Mucosa of rectum (tissue), 2 donors: ENCODE data around the gene KREMEN1.

Source experiments
- H3K27ac ChIP-seq, 2 donors: one replicate each; pipeline ENCODE4 v1.7.0; 2013; ENCODE audit warnings: inconsistent platforms in 2 of 2, low read depth in 2 of 2, low read length in 2 of 2
- H3K27me3 ChIP-seq, 2 donors: one replicate each; pipeline ENCODE4 v1.7.0; 2013; ENCODE audit warnings: low read length in 2 of 2; ENCODE audit not compliant: control insufficient read depth in 2 of 2, insufficient read depth in 2 of 2
- H3K36me3 ChIP-seq, 2 donors: one replicate each; pipeline ENCODE4 v1.7.0; 2013; ENCODE audit warnings: low read length in 2 of 2; ENCODE audit not compliant: control insufficient read depth in 2 of 2, insufficient read depth in 2 of 2
- H3K4me1 ChIP-seq, 2 donors: one replicate each; pipeline ENCODE4 v1.7.0; 2013; ENCODE audit warnings: low read length in 2 of 2, mild to moderate bottlenecking in 1 of 2; ENCODE audit not compliant: control insufficient read depth in 2 of 2, insufficient read depth in 2 of 2
- H3K4me3 ChIP-seq, 2 donors: one replicate each; pipeline ENCODE4 v1.7.0; 2013; ENCODE audit warnings: low read length in 2 of 2
- H3K9ac ChIP-seq, 2 donors: one replicate each; pipeline ENCODE4 v1.7.0; 2013; ENCODE audit warnings: low read length in 2 of 2, low read depth in 1 of 2, mild to moderate bottlenecking in 1 of 2
- H3K9me3 ChIP-seq, 2 donors: one replicate each; pipeline ENCODE4 v1.7.0; 2013; ENCODE audit warnings: low read length in 2 of 2; ENCODE audit not compliant: control insufficient read depth in 2 of 2
- donor health status: healthy.
- donor health status: Normal muscosa, but diverticular disease.

Gene KREMEN1

DNA sequence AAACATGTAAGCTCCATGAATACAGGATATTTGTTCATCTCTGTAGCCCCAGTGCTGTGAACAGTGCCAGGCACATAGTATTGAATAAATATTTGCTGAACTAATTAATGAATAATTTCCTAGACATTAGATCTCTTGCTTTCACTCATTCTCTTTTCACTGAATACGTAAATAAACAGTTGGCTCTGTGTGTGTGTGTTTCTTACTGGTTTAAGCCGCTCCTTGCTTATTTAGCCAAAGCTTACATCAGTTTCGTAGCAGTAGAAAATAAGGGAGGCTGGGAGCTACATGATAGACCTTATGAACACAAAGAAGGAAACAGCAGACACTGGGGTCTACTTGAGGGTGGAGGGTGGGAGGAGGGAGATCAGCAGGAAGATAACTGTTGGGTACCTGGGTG is 17.2 kb downstream of the KREMEN1 start:
- H3K9ac ChIP-seq = no peak overlapping the region
- H3K27me3 ChIP-seq = no peaks in the 10 kb centered on the region
- no peak overlapping the region for H3K27ac ChIP-seq
- H3K36me3 ChIP-seq = peaks cover 0 to 3% of the 10 kb centered on the region in 2 donors
- H3K9me3 ChIP-seq = no peaks in the 10 kb centered on the region
- H3K4me1 ChIP-seq = peaks cover 0 to 3% of the 10 kb centered on the region in 2 donors
- H3K4me3 ChIP-seq = no peak overlapping the region

DNA sequence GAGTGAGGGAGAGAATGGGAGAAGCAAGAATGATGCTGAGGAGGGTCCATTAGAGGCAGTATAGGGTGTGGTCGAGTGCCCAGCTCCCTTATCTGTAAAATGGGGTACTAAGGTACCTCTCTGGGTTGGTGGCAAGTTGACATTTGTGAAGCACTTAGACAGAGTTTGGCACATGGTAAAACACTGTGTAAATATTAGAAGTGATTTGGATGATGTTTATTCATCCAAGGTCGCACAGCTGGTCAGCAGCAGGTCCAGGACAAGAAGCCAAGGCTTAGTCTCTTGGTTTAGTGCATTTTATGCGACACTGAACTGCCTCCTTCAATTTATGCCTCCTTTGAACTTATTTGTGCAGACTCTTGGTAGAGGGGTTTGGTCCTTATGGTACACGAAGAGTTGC is 19.4 kb downstream of the KREMEN1 start:
- Histone ChIP-seq H3K9ac (no peak overlapping the region), H3K4me1 (peaks cover 0 to 3% of the 10 kb centered on the region in 2 donors), H3K9me3 (no peaks in the 10 kb centered on the region), H3K4me3 (no peak overlapping the region), H3K27ac (no peak overlapping the region), H3K27me3 (no peaks in the 10 kb centered on the region), H3K36me3 (peaks cover 0 to 6% of the 10 kb centered on the region in 2 donors)

DNA sequence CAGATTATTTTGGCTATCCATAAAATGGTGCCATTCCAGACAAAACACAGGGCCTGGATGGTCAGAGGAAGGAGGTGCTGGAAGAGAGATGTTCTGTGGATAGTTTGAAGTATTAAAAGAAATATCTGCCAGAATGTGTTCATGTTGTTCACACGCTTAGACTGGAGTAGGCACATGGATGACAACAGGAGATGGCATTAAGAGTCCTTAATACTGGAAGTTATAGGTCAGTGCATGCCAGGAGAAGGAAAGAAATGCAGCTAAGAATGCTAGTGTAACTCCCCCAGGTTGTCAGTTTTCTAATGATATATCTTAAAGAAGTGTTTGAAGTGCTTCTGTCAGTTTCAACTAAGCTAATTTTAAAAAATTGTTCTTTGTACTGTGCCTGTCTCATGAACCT is 20.2 kb downstream of the KREMEN1 start:
- H3K9me3 ChIP-seq = no peaks in the 10 kb centered on the region
- H3K4me3 ChIP-seq = no peak overlapping the region
- peaks cover 0 to 6% of the 10 kb centered on the region in 2 donors for H3K36me3 ChIP-seq
- no peaks in the 10 kb centered on the region for H3K27me3 ChIP-seq
- peaks cover 0 to 3% of the 10 kb centered on the region in 2 donors for H3K4me1 ChIP-seq
- no peak overlapping the region for H3K9ac ChIP-seq
- H3K27ac ChIP-seq = peak overlapping the region in 1 of 2 donors; percentile 41

DNA sequence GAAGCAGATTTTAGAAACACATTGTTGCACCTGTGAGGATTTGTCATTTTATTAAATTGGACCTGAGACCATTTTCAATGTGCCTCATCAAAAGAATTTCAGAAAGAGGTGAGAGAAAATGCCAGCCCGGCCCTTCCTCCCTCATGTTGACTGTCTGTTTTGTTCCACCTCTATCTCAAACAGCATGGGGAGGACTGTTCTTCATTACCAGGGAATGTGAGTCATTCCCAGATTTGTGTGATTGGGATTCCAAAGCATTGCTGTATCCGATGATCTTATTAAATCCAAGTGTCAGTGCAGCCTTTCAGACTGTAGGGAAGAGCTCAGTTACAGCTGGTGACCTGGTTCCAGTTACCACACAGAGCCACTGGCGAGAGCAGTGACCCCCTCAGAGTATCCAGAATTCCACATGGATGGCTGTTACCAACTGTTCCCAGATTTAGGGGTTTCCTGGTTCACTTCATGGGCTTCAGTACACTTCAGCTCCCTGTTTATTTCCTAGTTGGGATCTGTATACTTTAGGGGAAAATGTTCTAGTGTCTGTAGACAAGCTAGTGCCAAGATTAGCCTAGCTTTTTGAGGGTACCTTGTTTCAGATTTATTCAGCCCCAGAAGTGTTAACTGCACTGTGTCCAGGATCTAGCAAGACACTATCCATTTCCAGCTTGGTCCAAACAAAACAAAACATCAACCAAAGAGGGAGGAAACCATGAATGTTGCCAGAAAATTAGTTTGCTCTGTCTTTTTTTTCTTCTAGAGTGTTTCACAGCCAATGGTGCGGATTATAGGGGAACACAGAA is 20.9 kb downstream of the KREMEN1 start:
- Histone ChIP-seq H3K4me1 (peaks cover 0 to 3% of the 10 kb centered on the region in 2 donors), H3K27ac (peak overlapping the region in 1 of 2 donors; percentile 41), H3K36me3 (peaks cover 2 to 6% of the 10 kb centered on the region in 2 donors), H3K9me3 (no peaks in the 10 kb centered on the region), H3K9ac (no peak overlapping the region), H3K27me3 (no peaks in the 10 kb centered on the region), H3K4me3 (no peak overlapping the region)

DNA sequence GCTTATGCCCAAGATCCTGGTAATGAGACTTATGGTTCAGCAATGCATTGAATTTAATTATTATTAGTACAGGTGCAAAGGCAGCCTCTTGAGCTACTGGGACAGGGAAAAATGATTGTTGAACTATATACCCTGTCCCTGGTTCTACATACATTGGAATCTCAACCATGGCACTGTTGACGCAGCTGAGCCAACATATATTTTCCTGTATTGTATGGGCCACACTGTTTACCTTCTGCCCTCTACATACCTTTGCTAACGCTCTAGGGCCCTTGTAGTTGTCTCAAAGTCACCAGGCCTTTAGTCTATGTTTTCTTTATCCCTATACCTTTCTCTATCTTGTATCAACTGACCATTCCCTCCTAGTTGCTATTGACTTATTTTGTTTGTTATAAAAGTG is 22.6 kb downstream of the KREMEN1 start:
- H3K36me3 ChIP-seq = peaks cover 5 to 8% of the 10 kb centered on the region in 2 donors
- no peak overlapping the region for H3K9ac ChIP-seq
- no peak overlapping the region for H3K4me3 ChIP-seq
- no peak overlapping the region for H3K27ac ChIP-seq
- no peaks in the 10 kb centered on the region for H3K27me3 ChIP-seq
- peaks cover 0 to 3% of the 10 kb centered on the region in 2 donors for H3K4me1 ChIP-seq
- H3K9me3 ChIP-seq = no peaks in the 10 kb centered on the region

DNA sequence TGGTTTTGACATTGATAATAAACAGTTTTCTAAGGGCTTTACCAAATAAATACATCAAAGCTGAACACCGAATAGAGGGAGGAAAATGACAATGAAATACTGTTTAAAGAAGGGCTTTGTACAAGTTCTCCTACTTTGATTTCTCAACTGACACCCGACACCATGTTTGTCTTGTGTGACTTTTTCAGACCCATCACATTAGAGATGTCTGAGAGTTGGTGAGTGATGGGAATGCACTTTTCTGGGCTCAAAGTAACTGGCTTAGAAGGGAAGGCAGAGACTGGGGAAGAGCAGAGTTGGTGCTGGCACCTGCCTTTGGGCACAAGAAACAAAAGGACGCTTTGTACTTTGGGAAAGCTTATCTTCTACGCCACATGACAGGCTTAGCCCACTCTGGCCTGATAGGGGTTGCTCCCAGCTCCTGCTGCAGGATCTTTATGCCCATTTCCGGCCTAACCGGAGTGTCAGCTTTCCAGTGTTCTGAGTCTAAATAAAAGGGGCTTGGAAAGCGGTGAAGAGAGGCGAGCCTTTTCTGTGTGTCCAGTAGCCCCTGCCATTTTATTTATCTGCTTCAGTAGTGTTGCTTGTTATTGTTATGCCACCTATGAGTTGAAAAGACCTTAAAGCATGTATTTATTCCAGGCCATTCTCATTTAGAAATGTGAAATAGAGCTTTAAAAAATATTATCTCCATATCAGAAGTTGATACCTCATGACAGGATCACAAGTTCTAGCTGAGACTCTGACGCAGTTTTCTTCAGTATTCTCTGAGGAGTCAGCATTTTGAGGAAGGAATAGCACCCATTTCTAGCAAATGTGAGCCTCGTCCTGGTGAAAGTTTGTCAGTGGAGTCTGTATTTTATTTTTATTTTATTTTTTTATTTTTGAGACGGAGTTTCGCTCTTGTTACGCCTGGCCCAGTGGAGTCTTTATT is 24.2 kb downstream of the KREMEN1 start:
- Histone ChIP-seq H3K4me1 (peaks cover 0 to 3% of the 10 kb centered on the region in 2 donors), H3K36me3 (peaks cover 5 to 8% of the 10 kb centered on the region in 2 donors), H3K27me3 (no peaks in the 10 kb centered on the region), H3K4me3 (no peak overlapping the region), H3K9me3 (no peaks in the 10 kb centered on the region), H3K9ac (no peak overlapping the region), H3K27ac (no peak overlapping the region)

DNA sequence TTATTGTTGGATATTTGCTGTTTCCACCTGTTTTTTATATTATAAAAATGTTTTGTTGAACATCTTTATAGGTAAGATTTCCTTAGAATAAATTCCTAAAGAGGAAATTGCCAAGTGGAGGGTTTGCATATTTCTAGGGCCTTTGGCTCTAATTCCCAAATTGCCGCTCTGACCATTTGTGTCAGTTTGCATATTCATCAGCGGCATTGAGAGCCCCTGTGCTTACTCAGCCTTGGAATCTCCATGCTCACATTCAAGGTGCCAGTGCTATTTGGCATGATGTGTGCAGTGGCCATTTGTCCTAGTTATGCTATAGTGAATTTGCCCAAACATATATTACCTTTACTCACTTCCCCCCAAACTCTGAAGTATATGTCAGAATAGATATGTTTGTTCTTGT is 25.5 kb downstream of the KREMEN1 start:
- H3K9me3 ChIP-seq = no peaks in the 10 kb centered on the region
- H3K27ac ChIP-seq = no peak overlapping the region
- H3K36me3 ChIP-seq = peaks cover 5 to 8% of the 10 kb centered on the region in 2 donors
- H3K27me3 ChIP-seq = no peaks in the 10 kb centered on the region
- H3K4me3 ChIP-seq = no peak overlapping the region
- no peaks in the 10 kb centered on the region for H3K4me1 ChIP-seq
- no peak overlapping the region for H3K9ac ChIP-seq

DNA sequence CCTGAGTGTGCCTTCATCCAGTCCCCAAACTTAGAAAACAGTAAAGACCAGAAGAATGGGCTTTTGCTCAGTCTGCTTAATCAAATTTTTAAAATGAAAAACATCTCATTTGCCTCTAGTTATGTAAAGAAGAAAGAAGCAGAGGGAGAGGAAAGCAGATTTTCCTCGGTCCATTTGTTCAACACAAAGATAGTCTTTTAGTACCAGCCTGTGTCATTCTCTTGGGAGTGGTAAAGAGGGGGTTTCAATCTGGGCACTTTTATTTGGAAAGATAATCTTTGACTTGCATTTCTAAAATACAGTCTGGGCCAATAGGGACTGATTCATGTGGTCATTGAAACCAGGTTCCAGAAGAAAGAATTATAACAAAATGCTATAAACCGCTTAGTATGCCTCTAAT is 29.5 kb downstream of the KREMEN1 start:
- H3K27ac ChIP-seq = no peak overlapping the region
- no peak overlapping the region for H3K4me3 ChIP-seq
- peaks cover 2 to 5% of the 10 kb centered on the region in 2 donors for H3K36me3 ChIP-seq
- no peaks in the 10 kb centered on the region for H3K27me3 ChIP-seq
- no peaks in the 10 kb centered on the region for H3K4me1 ChIP-seq
- no peaks in the 10 kb centered on the region for H3K9me3 ChIP-seq
- H3K9ac ChIP-seq = no peak overlapping the region

DNA sequence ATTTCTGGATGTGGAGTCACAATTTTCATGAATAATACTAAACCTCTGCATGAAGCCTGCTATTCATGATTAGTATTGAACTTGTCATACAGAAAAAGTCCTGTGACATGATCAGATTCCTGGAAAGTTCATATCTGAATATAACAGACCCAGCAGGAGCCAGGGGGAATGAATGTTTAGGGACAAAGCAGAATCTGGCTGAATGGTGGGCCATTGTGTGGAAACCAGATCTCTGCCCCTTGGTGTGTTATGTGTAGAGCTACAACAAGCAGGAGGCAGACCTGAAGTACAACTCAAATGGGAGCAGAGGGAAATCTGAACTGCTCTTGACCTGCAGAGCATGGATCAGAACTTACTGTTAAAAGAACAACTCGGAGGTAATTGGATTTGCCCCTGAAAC is 30.3 kb downstream of the KREMEN1 start:
- Histone ChIP-seq H3K4me1 (no peaks in the 10 kb centered on the region), H3K36me3 (peaks cover 2 to 5% of the 10 kb centered on the region in 2 donors), H3K9ac (no peak overlapping the region), H3K27ac (no peak overlapping the region), H3K4me3 (no peak overlapping the region), H3K27me3 (no peaks in the 10 kb centered on the region), H3K9me3 (no peaks in the 10 kb centered on the region)

DNA sequence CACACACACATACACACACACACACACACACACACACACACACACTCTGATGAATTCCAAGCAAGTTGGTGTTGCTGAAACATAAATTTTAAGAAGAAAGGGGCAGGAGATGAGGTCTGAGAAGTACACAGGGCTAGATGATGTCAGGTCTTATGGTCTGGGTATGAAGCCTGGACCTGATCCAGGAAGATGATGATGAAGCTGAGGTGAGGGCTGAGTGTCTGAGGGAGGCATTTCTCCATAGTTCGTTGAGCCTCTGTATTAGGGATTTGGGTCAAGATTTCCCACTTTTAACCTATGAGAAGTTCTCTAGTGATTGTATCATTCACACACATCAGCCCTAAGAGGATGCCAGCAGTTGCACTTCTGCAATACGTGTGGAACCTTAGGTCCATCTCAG is 32.6 kb downstream of the KREMEN1 start:
- Histone ChIP-seq H3K9me3 (no peaks in the 10 kb centered on the region), H3K27ac (no peak overlapping the region), H3K36me3 (no peaks in the 10 kb centered on the region), H3K9ac (no peak overlapping the region), H3K4me3 (no peak overlapping the region), H3K27me3 (no peaks in the 10 kb centered on the region), H3K4me1 (peaks cover 5 to 7% of the 10 kb centered on the region in 2 donors)
